ENCODE results near the gene NUDT7.

NUDT7 gene

DNA sequence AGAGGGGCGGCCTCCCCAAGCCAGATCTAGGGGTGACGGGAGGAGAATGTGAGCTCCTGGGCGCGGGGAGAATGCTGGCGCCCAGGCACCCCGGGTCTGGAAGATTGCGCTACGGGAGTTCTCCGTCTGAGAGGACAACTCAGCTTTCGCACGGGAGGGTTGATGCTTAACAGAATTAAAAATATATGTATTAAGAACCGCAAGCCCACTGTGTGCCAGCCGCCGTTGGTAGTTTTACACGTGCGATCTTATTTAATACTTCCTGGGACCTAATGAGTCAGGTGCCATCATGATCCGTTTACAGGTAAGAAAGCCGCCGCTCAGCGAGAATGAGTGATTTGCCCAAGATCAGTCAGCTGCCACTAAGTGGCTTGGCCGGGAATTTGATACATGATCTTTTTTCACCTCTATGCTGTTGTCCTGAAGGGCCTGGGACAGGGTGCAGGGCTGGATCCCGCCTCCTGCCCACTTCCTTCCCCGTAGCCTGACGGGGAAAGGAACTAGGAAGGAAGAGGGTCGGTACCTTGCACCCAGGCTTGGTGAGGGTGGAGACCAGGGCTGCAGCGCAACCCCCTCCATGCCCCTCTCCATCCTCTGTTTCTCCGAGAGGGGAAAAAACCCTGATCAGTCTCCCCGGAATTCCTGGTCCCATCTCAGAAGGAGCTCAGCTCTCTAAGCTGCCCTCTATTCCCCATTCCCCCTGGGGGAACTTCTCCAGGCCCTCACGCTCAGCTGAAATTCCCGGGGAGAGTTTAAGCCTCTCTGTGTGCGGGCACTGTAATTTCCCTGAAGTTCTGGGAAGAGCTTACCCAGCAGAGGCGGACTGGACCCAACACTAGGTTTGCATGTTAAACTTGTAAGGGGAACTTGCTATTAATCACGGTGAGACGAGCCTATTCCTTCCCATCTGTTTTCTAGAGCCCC is 67.0 kb downstream of the NUDT7 start:
- no peak for DNase-seq
- H3K9me3 Mint-ChIP-seq: no peaks in the 10 kb centered on the region
- H3K27me3 Mint-ChIP-seq: peaks cover 56 to 81% of the 10 kb centered on the region in 2 donors
- ATAC-seq (replicated peaks): no peak
- peaks cover 8% of the 10 kb centered on the region in 2 donors for H3K4me1 Mint-ChIP-seq (ENCODE audit: low read depth in 2 of 2)
- H3K36me3 Mint-ChIP-seq (ENCODE audit: insufficient read depth): no peaks in the 10 kb centered on the region
- no peak overlapping the region for H3K27ac Mint-ChIP-seq
- peak overlapping the region in 1 of 2 donors; percentile 83 for H3K4me3 Mint-ChIP-seq

DNA sequence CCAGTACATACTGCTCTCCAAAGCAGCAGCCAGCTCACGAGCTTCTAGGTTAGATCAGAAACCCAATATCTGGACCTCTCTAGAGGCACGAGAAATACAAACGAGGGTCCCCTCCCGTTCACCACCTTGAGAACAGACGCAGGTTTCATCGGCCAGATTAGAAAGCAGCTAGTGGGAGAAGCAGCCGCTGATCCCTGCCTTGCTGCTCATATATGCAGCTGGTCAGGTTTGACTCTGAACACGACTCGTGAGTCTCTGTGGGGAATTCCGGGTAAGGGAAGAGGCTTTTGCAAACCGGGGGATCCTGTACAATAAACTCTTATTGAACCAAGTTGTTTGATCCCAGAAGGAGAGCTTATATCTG is 67.7 kb downstream of the NUDT7 start:
- Mint-ChIP-seq H3K36me3 (ENCODE audit: insufficient read depth) (no peaks in the 10 kb centered on the region), H3K4me3 (peak overlapping the region in 1 of 2 donors; percentile 83), H3K27ac (no peak overlapping the region), H3K9me3 (no peaks in the 10 kb centered on the region), H3K4me1 (ENCODE audit: low read depth in 2 of 2) (peaks cover 8% of the 10 kb centered on the region in 2 donors), H3K27me3 (peaks cover 56 to 82% of the 10 kb centered on the region in 2 donors)
- no peak for ATAC-seq (replicated peaks)
- DNase-seq: no peak

DNA sequence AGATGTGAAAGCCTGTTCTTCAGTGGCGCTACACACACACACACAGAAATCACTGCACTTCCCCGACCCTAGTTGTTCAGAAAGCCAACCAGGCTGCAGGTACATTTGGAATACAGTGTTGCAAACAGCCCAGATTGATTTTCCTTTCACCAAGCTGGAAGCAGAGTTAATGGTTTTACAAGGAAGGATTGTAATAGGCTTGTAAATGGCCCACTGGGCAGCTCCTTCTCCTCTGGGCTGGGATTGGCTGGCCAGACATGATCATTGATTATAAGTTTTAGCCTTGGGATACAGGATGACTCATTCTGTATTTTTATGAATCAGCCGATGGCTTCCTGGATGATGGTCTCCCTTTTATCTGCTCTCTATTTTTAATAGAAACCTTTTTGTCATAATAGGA is 68.6 kb downstream of the NUDT7 start:
- H3K27me3 Mint-ChIP-seq: peaks cover 56 to 79% of the 10 kb centered on the region in 2 donors
- H3K9me3 Mint-ChIP-seq: no peaks in the 10 kb centered on the region
- no peak for ATAC-seq (replicated peaks)
- H3K27ac Mint-ChIP-seq: no peak overlapping the region
- no peak overlapping the region for H3K4me3 Mint-ChIP-seq
- H3K36me3 Mint-ChIP-seq (ENCODE audit: insufficient read depth): no peaks in the 10 kb centered on the region
- peaks cover 8% of the 10 kb centered on the region in 2 donors for H3K4me1 Mint-ChIP-seq (ENCODE audit: low read depth in 2 of 2)
- DNase-seq: no peak

Data from effector memory CD8-positive, alpha-beta T cell (primary cell).